Measurements from ENCODE around the gene CASP10.

CASP10 gene

DNA sequence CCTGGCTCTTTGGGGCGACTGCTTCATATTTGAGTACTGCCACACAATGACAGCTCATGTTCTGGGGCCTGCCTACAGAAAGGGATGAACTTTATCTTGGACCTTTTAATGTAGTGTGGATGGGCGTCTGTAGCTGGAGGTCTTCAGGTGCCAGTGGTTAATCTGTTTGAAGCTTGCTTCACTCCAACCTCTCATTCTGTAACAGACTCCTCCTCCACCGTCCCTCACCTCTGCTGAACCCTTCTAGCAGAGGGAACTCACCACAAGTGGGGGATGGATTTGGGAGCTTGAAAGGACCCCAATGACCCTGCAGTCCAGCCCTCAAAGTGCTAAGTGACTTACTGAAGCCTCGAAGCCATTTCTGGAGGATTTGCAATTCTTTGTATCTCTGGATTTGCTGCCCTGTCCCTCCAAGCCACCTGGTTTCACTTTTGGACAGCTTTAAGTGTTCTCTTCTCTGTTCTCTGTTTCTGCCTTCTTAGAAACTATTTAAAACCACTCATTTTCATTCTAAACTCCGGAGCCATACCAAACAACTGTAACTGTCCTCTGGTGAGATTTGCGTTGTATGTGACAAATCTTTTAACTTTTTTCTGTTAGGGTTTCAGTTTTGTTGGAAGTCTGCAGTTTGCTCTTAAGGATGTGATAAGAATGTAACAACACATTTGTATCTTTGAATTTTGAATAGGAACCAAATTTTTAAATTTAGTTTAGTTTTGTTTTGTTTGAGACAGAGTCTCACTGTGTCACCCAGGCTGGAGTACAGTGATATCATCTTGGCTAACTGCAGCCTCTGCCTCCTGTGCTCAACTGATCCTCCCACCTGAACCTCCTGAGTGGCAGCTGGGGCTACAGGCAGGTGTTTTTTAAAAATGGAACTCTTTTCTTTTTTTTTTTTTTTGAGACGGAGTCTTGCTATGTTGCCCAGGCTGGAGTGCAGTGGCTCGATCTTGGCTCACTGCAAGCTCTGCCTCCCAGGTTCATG is 40.4 kb downstream of the CASP10 start:
- FAIRE-seq, result no peak
- no peak for DNase-seq (ENCODE audit: insufficient read length, low spot score)
- TF ChIP-seq, protein P1, sequence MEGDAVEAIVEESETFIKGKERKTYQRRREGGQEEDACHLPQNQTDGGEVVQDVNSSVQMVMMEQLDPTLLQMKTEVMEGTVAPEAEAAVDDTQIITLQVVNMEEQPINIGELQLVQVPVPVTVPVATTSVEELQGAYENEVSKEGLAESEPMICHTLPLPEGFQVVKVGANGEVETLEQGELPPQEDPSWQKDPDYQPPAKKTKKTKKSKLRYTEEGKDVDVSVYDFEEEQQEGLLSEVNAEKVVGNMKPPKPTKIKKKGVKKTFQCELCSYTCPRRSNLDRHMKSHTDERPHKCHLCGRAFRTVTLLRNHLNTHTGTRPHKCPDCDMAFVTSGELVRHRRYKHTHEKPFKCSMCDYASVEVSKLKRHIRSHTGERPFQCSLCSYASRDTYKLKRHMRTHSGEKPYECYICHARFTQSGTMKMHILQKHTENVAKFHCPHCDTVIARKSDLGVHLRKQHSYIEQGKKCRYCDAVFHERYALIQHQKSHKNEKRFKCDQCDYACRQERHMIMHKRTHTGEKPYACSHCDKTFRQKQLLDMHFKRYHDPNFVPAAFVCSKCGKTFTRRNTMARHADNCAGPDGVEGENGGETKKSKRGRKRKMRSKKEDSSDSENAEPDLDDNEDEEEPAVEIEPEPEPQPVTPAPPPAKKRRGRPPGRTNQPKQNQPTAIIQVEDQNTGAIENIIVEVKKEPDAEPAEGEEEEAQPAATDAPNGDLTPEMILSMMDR (IDR thresholded peaks at IDR 0.05; ENCODE audit: insufficient read depth, missing control alignments), result no peak

DNA sequence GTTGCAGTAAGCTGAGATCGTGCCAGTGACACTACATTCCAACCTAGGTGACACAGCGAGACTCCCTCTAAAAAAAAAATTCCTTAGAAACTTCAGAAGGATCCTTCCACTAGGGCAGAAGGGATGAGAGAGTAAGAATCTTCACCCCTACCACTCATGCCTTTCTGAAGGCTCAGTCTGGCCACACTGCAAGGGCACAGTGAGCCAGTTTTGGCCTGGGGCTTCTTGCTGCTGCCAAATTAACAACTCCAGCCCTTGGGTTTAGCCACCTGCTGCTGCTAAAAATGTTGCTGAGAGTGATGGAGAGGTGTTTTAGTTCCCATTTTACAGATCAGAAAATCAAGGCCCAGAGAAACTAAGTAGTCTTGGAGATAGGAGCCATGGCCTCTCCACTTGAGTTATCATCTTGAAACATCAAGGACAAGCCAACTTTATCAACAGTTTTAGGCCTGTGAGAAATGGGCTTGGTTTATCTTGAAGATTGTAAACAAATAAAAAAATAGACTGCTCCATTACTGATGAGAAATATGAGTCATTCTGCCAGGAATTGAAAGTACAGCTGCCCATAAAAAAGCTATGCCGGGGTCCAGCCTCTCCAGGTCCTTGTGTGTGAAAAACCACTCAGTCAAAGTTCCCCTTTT is 45.5 kb downstream of the CASP10 start:
- TF ChIP-seq, protein P1 (IDR thresholded peaks at IDR 0.05; ENCODE audit: insufficient read depth, missing control alignments), result no peak
- DNase-seq (ENCODE audit: insufficient read length, low spot score) (no peak), FAIRE-seq (no peak)

DNA sequence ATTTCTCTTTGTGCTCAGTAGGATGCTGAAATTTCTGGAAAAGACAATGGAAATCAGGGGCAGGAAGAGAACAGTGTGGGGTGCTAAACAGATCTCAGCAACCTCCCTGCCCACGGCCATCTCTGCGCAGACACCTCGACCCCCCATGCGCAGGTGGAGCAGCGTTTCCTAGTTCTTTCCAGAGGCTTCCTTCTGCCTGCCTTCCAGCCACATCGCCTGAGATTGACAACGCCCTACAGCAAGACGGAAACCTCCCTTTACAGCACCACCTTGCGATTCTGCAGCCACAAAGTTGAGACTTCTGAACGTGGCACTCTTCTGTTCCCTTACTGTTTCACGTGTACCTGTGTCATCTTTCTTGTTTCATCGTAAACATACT is 46.0 kb downstream of the CASP10 start:
- FAIRE-seq (no peak), DNase-seq (ENCODE audit: insufficient read length, low spot score) (no peak)
- TF ChIP-seq, protein P1 (IDR thresholded peaks at IDR 0.05; ENCODE audit: insufficient read depth, missing control alignments), result no peak

DNA sequence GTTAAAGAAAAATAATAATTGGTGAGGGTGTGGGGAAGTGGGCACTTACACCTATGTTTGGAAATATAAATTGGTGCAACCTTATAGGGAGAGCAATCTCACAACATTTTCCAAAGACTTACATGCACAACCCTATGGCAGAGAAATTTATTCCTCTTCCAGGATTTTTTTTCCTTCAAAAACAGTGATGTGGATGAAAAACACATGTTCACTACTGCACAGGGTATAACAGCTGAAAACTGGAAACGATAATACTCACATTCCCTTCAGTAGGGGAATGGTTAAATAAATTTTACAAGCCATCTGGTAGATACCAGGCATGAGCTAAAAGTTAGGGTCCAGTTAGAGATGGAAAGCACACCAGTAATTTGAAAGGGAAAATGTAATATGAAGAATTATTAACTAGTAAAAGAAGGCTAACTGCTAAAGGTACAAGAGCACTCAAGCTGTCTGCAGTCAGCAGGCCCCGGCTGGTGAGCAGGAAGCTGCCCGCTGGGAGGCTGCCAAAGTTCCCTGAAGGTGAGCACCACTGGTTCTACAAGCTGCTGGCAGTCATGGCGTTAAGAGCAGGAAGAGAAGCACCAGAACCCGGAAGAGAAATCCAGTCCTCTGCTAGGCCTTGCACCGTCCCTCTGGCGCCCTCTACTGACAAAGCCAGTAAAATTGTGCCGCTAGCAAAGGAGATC is 49.0 kb downstream of the CASP10 start:
- no peak for FAIRE-seq
- TF ChIP-seq, protein P1 (IDR thresholded peaks at IDR 0.05; ENCODE audit: insufficient read depth, missing control alignments), result peak; percentile 86
- DNase-seq (ENCODE audit: insufficient read length, low spot score), result peak; percentile 55

DNA sequence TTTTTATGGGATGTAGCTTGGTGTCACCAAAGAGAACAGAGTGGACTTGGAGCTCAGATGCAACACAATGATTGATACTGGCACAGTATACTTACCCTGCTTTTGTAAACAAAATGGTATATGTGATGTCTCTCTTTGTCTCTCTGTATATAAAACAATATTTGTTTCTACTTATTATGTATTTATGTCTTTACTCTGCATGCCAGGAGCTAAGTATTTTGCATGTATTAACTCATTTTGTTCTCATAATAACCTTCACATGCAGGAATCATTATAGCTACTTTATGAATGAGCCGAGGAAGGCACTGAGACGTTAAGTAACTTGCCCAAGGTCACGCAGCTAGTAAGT is 49.5 kb downstream of the CASP10 start:
- FAIRE-seq (no peak), DNase-seq (ENCODE audit: insufficient read length, low spot score) (no peak)
- TF ChIP-seq, protein P1 (IDR thresholded peaks at IDR 0.05; ENCODE audit: insufficient read depth, missing control alignments), result no peak

DNA sequence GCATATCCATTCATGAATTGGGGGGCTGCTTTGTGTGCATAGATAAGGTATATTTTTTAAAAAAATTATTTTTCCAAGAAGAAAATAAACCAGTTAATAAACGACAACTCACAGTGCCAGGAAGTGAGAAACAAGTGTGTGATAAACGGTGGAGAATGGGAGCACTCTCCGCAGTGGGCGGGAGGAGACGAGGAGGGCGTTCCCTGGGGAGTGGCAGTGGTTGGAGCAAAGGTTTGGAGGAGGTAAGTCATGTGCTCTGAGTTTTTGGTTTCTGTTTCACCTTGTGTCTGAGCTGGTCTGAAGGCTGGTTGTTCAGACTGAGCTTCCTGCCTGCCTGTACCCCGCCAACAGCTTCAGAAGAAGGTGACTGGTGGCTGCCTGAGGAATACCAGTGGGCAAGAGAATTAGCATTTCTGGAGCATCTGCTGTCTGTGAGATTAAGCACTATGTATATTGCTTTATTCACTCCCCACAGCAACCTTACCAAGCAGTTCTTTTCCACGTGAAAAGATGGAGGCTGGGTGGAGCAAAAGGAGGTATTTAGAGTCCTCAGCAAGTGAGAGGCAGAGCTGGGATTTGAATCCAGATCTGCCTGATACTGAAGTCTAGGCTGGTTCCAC is 50.4 kb downstream of the CASP10 start:
- TF ChIP-seq, protein P1 (IDR thresholded peaks at IDR 0.05; ENCODE audit: insufficient read depth, missing control alignments), result no peak
- DNase-seq (ENCODE audit: insufficient read length, low spot score) (no peak), FAIRE-seq (no peak)

Data from D721Med (cell line).